ENCODE measurements around the gene KRTAP5-1. TPM values are rescaled to one million over a fixed set of nuclear protein-coding genes. Genes with fewer than 3 reads are reported as not detected.
"Not testable (repeated sequence)": the region's sequence is repeated elsewhere in the genome, so short reads cannot be mapped to it uniquely, and the experiment has no call there.

KRTAP5-1 gene
- total RNA-seq, 1 donor = not detected

GRCh38 chr11:1607901-1608300 lies 22.8 kb upstream of the KRTAP5-1 start:
- not testable (repeated sequence) for H3K4me3 ChIP-seq (ENCODE audit: low read length); H3K27me3 ChIP-seq (ENCODE audit: insufficient read depth, low read length); H3K4me1 ChIP-seq (ENCODE audit: insufficient read depth, low read length); H3K9me3 ChIP-seq (ENCODE audit: low read depth, low read length)

- not testable (repeated sequence) for H3K27me3 ChIP-seq (ENCODE audit: insufficient read depth, low read length); H3K4me1 ChIP-seq (ENCODE audit: insufficient read depth, low read length); H3K4me3 ChIP-seq (ENCODE audit: low read length); H3K9me3 ChIP-seq (ENCODE audit: low read depth, low read length)
Observed at GRCh38 chr11:1607156-1607845, 22.2 kb upstream of the KRTAP5-1 start.

- H3K27me3 ChIP-seq (ENCODE audit: insufficient read depth, low read length); H3K4me3 ChIP-seq (ENCODE audit: low read length); H3K4me1 ChIP-seq (ENCODE audit: insufficient read depth, low read length); H3K9me3 ChIP-seq (ENCODE audit: low read depth, low read length): not testable (repeated sequence)
Observed at GRCh38 chr11:1605923-1606322, 20.8 kb upstream of the KRTAP5-1 start.

- Histone ChIP-seq H3K27me3 (ENCODE audit: insufficient read depth, low read length) (peaks cover 4% of the 10 kb centered on the region), H3K9me3 (ENCODE audit: low read depth, low read length) (no peaks in the 10 kb centered on the region), H3K4me1 (ENCODE audit: insufficient read depth, low read length) (no peaks in the 10 kb centered on the region), H3K4me3 (ENCODE audit: low read length) (no peak overlapping the region)
Observed at GRCh38 chr11:1604711-1605110, 19.6 kb upstream of the KRTAP5-1 start.

- no peaks in the 10 kb centered on the region for H3K9me3 ChIP-seq (ENCODE audit: low read depth, low read length)
- no peak overlapping the region for H3K4me3 ChIP-seq (ENCODE audit: low read length)
- H3K27me3 ChIP-seq (ENCODE audit: insufficient read depth, low read length) = peaks cover 4% of the 10 kb centered on the region
- H3K4me1 ChIP-seq (ENCODE audit: insufficient read depth, low read length) = no peaks in the 10 kb centered on the region
Observed at GRCh38 chr11:1604181-1604580, 19.1 kb upstream of the KRTAP5-1 start.

- Histone ChIP-seq H3K27me3 (ENCODE audit: insufficient read depth, low read length) (peaks cover 4% of the 10 kb centered on the region), H3K4me1 (ENCODE audit: insufficient read depth, low read length) (no peaks in the 10 kb centered on the region), H3K4me3 (ENCODE audit: low read length) (no peak overlapping the region), H3K9me3 (ENCODE audit: low read depth, low read length) (no peaks in the 10 kb centered on the region)
Observed at GRCh38 chr11:1603629-1604028, 18.5 kb upstream of the KRTAP5-1 start.

GRCh38 chr11:1601663-1602062 lies 16.6 kb upstream of the KRTAP5-1 start:
- not testable (repeated sequence) for H3K4me1 ChIP-seq (ENCODE audit: insufficient read depth, low read length); H3K4me3 ChIP-seq (ENCODE audit: low read length); H3K9me3 ChIP-seq (ENCODE audit: low read depth, low read length); H3K27me3 ChIP-seq (ENCODE audit: insufficient read depth, low read length)

GRCh38 chr11:1600626-1601025 lies 15.5 kb upstream of the KRTAP5-1 start:
- Histone ChIP-seq H3K4me3 (ENCODE audit: low read length) (no peak overlapping the region), H3K9me3 (ENCODE audit: low read depth, low read length) (no peaks in the 10 kb centered on the region), H3K4me1 (ENCODE audit: insufficient read depth, low read length) (no peaks in the 10 kb centered on the region), H3K27me3 (ENCODE audit: insufficient read depth, low read length) (peaks cover 4% of the 10 kb centered on the region)

GRCh38 chr11:1598816-1599215 lies 13.7 kb upstream of the KRTAP5-1 start:
- Histone ChIP-seq H3K4me3 (ENCODE audit: low read length) (no peak overlapping the region), H3K27me3 (ENCODE audit: insufficient read depth, low read length) (peaks cover 8% of the 10 kb centered on the region), H3K4me1 (ENCODE audit: insufficient read depth, low read length) (no peaks in the 10 kb centered on the region), H3K9me3 (ENCODE audit: low read depth, low read length) (no peaks in the 10 kb centered on the region)

GRCh38 chr11:1598406-1598805 lies 13.3 kb upstream of the KRTAP5-1 start:
- not testable (repeated sequence) for H3K4me3 ChIP-seq (ENCODE audit: low read length); H3K4me1 ChIP-seq (ENCODE audit: insufficient read depth, low read length); H3K9me3 ChIP-seq (ENCODE audit: low read depth, low read length)
- H3K27me3 ChIP-seq (ENCODE audit: insufficient read depth, low read length) = peaks cover 10% of the 10 kb centered on the region

GRCh38 chr11:1597994-1598380 lies 12.9 kb upstream of the KRTAP5-1 start, which contains the start of gene KRTAP5-2:
Gene KRTAP5-2 (minus strand): TSS chr11:1598294. CDS start chr11:1598250, 44 bp downstream.
- H3K9me3 ChIP-seq (ENCODE audit: low read depth, low read length) = no peaks in the 10 kb centered on the region
- no peak within 1 kb of the TSS for H3K4me3 ChIP-seq (ENCODE audit: low read length)
- peaks cover 13% of the 10 kb centered on the region for H3K27me3 ChIP-seq (ENCODE audit: insufficient read depth, low read length)
- no peaks in the 10 kb centered on the region for H3K4me1 ChIP-seq (ENCODE audit: insufficient read depth, low read length)

- H3K4me1 ChIP-seq (ENCODE audit: insufficient read depth, low read length) = no peaks in the 10 kb centered on the region
- H3K4me3 ChIP-seq (ENCODE audit: low read length) = no peak overlapping the region
- peaks cover 13% of the 10 kb centered on the region for H3K27me3 ChIP-seq (ENCODE audit: insufficient read depth, low read length)
- H3K9me3 ChIP-seq (ENCODE audit: low read depth, low read length) = no peaks in the 10 kb centered on the region
Observed at GRCh38 chr11:1597331-1597993, 12.4 kb upstream of the KRTAP5-1 start.

- not testable (repeated sequence) for H3K4me3 ChIP-seq (ENCODE audit: low read length); H3K4me1 ChIP-seq (ENCODE audit: insufficient read depth, low read length); H3K9me3 ChIP-seq (ENCODE audit: low read depth, low read length)
- peaks cover 13% of the 10 kb centered on the region for H3K27me3 ChIP-seq (ENCODE audit: insufficient read depth, low read length)
Observed at GRCh38 chr11:1596576-1597121, 11.6 kb upstream of the KRTAP5-1 start.

GRCh38 chr11:1595994-1596575 lies 11.0 kb upstream of the KRTAP5-1 start:
- not testable (repeated sequence) for H3K4me1 ChIP-seq (ENCODE audit: insufficient read depth, low read length); H3K4me3 ChIP-seq (ENCODE audit: low read length); H3K9me3 ChIP-seq (ENCODE audit: low read depth, low read length)
- H3K27me3 ChIP-seq (ENCODE audit: insufficient read depth, low read length) = peaks cover 13% of the 10 kb centered on the region

- H3K9me3 ChIP-seq (ENCODE audit: low read depth, low read length) = no peaks in the 10 kb centered on the region
- H3K4me1 ChIP-seq (ENCODE audit: insufficient read depth, low read length) = peaks cover 22% of the 10 kb centered on the region
- H3K4me3 ChIP-seq (ENCODE audit: low read length) = no peak overlapping the region
- peaks cover 9% of the 10 kb centered on the region for H3K27me3 ChIP-seq (ENCODE audit: insufficient read depth, low read length)
Observed at GRCh38 chr11:1592628-1593027, 7.5 kb upstream of the KRTAP5-1 start.
